Stimulated activated effector memory CD8-positive, alpha-beta T cell treated with anti-CD3 and anti-CD28 coated beads, Interleukin-12 subunit alpha, Interleukin-12 subunit beta, amount 100 ng/mL, for 72 hours (primary cell): ENCODE results near the gene S100A1.
A peak's percentile ranks its signal among the peaks of the same experiment; 100 is the strongest.
"Not testable (repeated sequence)": the region's sequence is repeated elsewhere in the genome, so short reads cannot be mapped to it uniquely, and the experiment has no call there.

Experiments used
- ATAC-seq: fragments of 150-1000 bp; cut with Tn5 transposase; 2 replicates; pipeline ENCODE4 v1.10.0; 2021
- DNase-seq, 2 donors: peaks; one replicate each; pipeline ENCODE4 v3.0.0; 2021 to 2022; ENCODE audit warnings: low spot score in 2 of 2
- H3K27ac Mint-ChIP-seq: one replicate; pipeline ENCODE4 v1.8.0; 2022; ENCODE audit warnings: mild to moderate bottlenecking, mixed read lengths
- H3K36me3 Mint-ChIP-seq: one replicate; pipeline ENCODE4 v1.8.0; 2022; ENCODE audit warnings: mild to moderate bottlenecking, mixed read lengths
- H3K4me1 Mint-ChIP-seq: one replicate; pipeline ENCODE4 v1.8.0; 2022; ENCODE audit warnings: mixed read lengths
- H3K4me3 Mint-ChIP-seq: one replicate; pipeline ENCODE4 v1.8.0; 2022; ENCODE audit warnings: mild to moderate bottlenecking, mixed read lengths
- H3K9me3 Mint-ChIP-seq: one replicate; pipeline ENCODE4 v1.8.0; 2022; ENCODE audit warnings: mixed read lengths

S100A1 gene

DNA sequence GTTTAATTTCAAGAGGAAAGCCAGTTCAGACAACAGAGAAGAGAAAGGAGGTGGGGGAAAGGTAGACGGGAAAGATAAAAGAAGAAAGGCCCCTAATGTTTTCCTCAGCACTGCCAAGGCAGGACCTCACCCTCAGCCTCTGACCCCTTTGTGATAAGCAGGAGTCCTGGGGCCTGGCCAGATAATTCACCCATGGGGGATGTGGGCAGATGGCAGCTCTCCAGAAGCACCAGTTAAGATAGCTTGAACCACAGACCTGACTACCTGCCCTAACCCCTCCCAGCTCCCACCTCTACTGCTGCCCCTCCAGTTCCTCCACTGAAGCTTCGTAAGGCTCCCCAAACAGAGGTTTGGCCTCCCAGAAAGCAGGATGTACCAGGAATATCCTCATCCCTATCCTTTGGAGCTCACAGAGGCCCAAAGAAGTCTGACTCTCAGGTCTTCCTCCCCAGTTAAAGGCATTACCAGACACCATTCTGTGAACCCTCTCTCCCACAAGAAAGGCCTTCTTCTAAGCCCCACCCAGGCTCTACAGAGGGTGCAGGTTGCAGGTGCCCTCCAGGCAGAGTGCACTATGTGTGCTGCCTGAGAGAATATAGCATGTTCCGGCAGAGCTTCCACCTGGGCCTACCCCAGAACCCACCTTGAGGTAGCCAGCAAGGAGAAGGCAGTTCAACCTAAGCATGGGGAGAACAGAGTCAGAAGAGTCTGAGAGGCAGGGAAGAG, 21.1 kb downstream of the S100A1 start:
- peak overlapping the region; percentile 87 for H3K27ac Mint-ChIP-seq
- H3K9me3 Mint-ChIP-seq = no peaks in the 10 kb centered on the region
- DNase-seq = no peak
- no peak for ATAC-seq
- peaks cover 34% of the 10 kb centered on the region for H3K4me1 Mint-ChIP-seq
- peaks cover 51% of the 10 kb centered on the region for H3K36me3 Mint-ChIP-seq
- H3K4me3 Mint-ChIP-seq = no peak overlapping the region

GRCh38 chr1:153649863-153650235, 21.6 kb downstream of the S100A1 start:
- Mint-ChIP-seq H3K36me3 (peaks cover 46% of the 10 kb centered on the region), H3K9me3 (no peaks in the 10 kb centered on the region), H3K4me3 (no peak overlapping the region), H3K4me1 (peaks cover 34% of the 10 kb centered on the region), H3K27ac (peak overlapping the region; percentile 87)
- ATAC-seq = no peak
- DNase-seq = no peak

GRCh38 chr1:153651771-153652170, 23.5 kb downstream of the S100A1 start:
- Mint-ChIP-seq H3K27ac (no peak overlapping the region), H3K4me3 (no peak overlapping the region), H3K4me1 (peaks cover 22% of the 10 kb centered on the region), H3K9me3 (no peaks in the 10 kb centered on the region), H3K36me3 (peaks cover 26% of the 10 kb centered on the region)
- ATAC-seq = no peak
- DNase-seq = no peak

GRCh38 chr1:153652805-153653500, 24.7 kb downstream of the S100A1 start:
- Mint-ChIP-seq H3K4me3 (no peak overlapping the region), H3K36me3 (peaks cover 19% of the 10 kb centered on the region), H3K9me3 (no peaks in the 10 kb centered on the region), H3K27ac (no peak overlapping the region), H3K4me1 (peaks cover 13% of the 10 kb centered on the region)
- DNase-seq = no peak
- no peak for ATAC-seq

DNA sequence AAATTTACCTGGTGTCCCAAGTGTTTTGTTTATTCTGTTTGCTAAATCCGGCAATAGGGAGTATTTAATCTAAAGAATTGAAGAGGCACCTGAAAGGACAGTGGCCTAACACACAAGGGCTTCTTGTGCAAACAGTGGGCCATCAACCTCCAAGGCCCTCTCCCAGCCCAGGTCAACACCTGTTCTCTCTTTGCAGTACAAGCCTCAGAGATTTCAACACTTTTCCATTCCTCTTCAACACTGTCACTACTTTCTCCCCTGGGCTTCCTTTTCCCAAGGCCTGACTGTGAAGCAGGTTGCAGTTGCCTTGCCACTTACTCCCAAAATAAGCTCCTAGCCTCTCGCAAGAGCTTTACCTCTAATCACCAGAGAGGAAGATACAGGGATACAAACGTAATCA, 27.1 kb downstream of the S100A1 start:
- H3K9me3 Mint-ChIP-seq = no peaks in the 10 kb centered on the region

DNA sequence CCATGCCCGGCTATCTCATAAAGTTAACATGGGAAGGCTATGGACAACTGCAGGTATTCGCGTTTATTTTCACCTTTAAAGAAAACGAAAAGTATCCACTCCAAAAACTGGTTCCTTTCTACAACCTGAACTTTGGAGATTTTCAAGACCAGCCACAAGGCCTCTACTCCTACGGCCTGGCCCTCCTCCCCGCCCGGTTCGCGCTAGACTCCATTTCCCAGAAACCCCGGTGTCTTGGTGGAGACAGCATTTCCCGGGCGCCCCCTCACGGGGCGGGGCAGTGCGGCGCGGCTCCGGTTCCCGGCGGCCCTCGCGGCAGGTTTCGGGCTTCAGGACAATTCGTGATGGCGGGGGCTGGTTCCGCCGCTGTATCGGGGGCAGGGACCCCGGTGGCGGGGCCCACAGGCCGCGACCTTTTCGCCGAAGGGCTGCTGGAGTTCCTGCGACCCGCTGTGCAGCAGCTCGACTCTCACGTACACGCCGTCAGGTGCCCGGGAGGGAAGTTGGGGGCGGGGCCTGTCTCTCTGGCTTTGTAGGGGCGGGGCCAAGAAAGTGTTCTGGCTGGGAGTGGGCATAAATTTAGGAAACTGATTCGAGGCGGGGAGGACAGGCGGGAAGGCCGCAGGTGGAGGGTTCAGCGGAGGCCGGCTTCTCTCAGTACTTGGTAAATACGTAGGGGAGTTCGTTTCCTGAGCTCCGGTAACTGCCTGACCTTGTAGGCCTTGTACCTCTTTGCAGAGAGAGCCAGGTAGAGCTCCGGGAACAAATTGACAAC, 30.4 kb downstream of the S100A1 start, which contains the start of gene SNAPIN:
SNAPIN (plus strand) TSS at position 304 of the 775 bp plus-strand sequence; CDS start at position 345, 41 bp downstream.
- Mint-ChIP-seq H3K9me3 (no peaks in the 10 kb centered on the region), H3K4me1 (peaks cover 23% of the 10 kb centered on the region), H3K4me3 (peak within 1 kb of the TSS; percentile 89), H3K36me3 (no peaks in the 10 kb centered on the region), H3K27ac (peak within 1 kb of the TSS; percentile 93)
- DNase-seq = peak; percentile 84 to 96
- peak; percentile 98 for ATAC-seq

More for the DNA sequence above, 27.1 kb downstream of the S100A1 start:
- ATAC-seq = no peak
- peaks cover 17% of the 10 kb centered on the region for H3K4me1 Mint-ChIP-seq
- no peak overlapping the region for H3K4me3 Mint-ChIP-seq
- no peak for DNase-seq
- H3K36me3 Mint-ChIP-seq = peaks cover 3% of the 10 kb centered on the region
- no peak overlapping the region for H3K27ac Mint-ChIP-seq

- ATAC-seq (no peak), DNase-seq (no peak)
- peak overlapping the region; percentile 89 for H3K4me3 Mint-ChIP-seq
- no peaks in the 10 kb centered on the region for H3K36me3 Mint-ChIP-seq
- peaks cover 23% of the 10 kb centered on the region for H3K4me1 Mint-ChIP-seq
- H3K27ac Mint-ChIP-seq = peak overlapping the region; percentile 93
- H3K9me3 Mint-ChIP-seq = no peaks in the 10 kb centered on the region
These were observed 30.9 kb downstream of the S100A1 start for GRCh38 chr1:153659175-153659534.

- Mint-ChIP-seq H3K27ac (peak overlapping the region; percentile 93), H3K4me3 (peak overlapping the region; percentile 89), H3K9me3 (no peaks in the 10 kb centered on the region), H3K4me1 (peaks cover 23% of the 10 kb centered on the region), H3K36me3 (no peaks in the 10 kb centered on the region)
- no peak for ATAC-seq
- no peak for DNase-seq
These were observed 31.4 kb downstream of the S100A1 start for GRCh38 chr1:153659656-153660055.

- H3K9me3 Mint-ChIP-seq = no peaks in the 10 kb centered on the region
- no peak overlapping the region for H3K4me3 Mint-ChIP-seq
- H3K36me3 Mint-ChIP-seq = no peaks in the 10 kb centered on the region
- H3K27ac Mint-ChIP-seq = peak overlapping the region; percentile 30
- H3K4me1 Mint-ChIP-seq = peaks cover 23% of the 10 kb centered on the region
- ATAC-seq = no peak
- DNase-seq = no peak
These were observed 33.0 kb downstream of the S100A1 start for GRCh38 chr1:153661111-153661708.

DNA sequence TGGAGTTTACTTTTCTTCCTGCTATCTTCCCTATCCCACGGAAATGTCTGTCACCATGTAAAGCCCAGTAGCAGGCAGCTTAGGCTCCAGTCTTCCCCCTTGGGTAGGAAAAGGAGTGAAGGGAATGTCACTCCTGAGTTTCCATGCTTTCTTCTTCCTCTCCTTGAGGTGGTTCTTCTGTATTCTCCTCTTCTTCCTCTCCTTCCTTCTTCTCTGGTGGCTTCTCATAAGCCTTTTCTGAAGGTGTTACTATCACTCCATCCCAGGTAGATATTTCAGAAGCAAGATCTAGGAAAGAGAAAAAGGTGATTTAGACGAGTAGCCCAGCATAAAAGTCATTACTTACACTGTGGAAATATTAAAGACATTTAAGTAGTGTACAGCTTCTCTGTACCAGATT, 34.0 kb downstream of the S100A1 start:
- Mint-ChIP-seq H3K36me3 (no peaks in the 10 kb centered on the region), H3K9me3 (no peaks in the 10 kb centered on the region), H3K4me3 (no peak overlapping the region), H3K4me1 (peaks cover 23% of the 10 kb centered on the region), H3K27ac (peak overlapping the region; percentile 33)
- ATAC-seq (no peak), DNase-seq (no peak)

GRCh38 chr1:153663211-153663610, 35.0 kb downstream of the S100A1 start:
- Mint-ChIP-seq H3K4me1 (peaks cover 19% of the 10 kb centered on the region), H3K36me3 (no peaks in the 10 kb centered on the region), H3K4me3 (no peak overlapping the region), H3K9me3 (no peaks in the 10 kb centered on the region), H3K27ac (peak overlapping the region; percentile 33)
- no peak for DNase-seq
- ATAC-seq = no peak

DNA sequence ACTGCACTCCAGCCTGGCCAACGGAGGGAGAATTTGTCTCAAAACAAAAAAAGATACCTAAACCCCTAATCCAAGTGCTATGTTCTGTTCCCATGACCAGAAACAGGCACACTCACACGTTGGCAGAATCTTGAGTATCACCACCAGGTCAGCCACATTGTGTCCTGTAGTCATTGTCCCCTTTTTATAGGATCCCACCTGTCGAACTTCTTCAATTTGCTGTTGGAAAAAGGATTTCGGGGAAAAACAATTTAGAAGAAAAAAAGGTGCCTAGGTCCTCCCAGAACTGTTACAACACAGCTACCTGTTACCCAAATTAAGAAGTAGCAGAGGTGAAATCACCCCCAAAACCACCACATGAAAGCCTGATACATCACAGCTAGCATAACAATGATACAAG, 39.2 kb downstream of the S100A1 start:
- H3K27ac Mint-ChIP-seq = peak overlapping the region; percentile 68
- no peaks in the 10 kb centered on the region for H3K36me3 Mint-ChIP-seq
- H3K4me3 Mint-ChIP-seq = no peak overlapping the region
- DNase-seq = no peak
- ATAC-seq = no peak
- no peaks in the 10 kb centered on the region for H3K9me3 Mint-ChIP-seq
- H3K4me1 Mint-ChIP-seq = peaks cover 11% of the 10 kb centered on the region

- ATAC-seq, H3K9me3 Mint-ChIP-seq, H3K36me3 Mint-ChIP-seq, DNase-seq: not testable (repeated sequence)
- Mint-ChIP-seq H3K27ac (peak overlapping the region; percentile 68), H3K4me3 (peak overlapping the region; percentile 34), H3K4me1 (peaks cover 11% of the 10 kb centered on the region)
These were observed 40.4 kb downstream of the S100A1 start for GRCh38 chr1:153668672-153669071.

DNA sequence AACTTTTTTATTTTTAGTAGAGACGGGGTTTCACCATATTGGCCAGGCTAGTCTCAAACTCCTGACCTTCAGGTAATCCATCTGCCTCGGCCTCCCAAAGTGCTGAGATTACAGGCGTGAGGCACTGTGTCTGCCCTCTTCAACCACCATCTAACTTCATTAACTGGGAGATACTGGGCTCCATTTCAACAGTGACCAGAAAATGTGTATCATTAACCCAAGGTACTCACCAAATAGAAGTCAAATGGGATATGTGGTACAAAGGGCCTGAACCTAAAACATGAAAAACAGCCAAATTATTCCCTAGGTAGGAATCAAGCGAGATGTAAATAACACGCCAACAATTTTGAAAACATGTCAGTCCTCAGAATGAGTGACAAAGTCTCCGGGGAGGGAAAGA, 41.4 kb downstream of the S100A1 start:
- Mint-ChIP-seq H3K4me3 (no peak overlapping the region), H3K36me3 (no peaks in the 10 kb centered on the region), H3K4me1 (peaks cover 11% of the 10 kb centered on the region), H3K27ac (no peak overlapping the region), H3K9me3 (no peaks in the 10 kb centered on the region)
- ATAC-seq = no peak
- DNase-seq = no peak

DNA sequence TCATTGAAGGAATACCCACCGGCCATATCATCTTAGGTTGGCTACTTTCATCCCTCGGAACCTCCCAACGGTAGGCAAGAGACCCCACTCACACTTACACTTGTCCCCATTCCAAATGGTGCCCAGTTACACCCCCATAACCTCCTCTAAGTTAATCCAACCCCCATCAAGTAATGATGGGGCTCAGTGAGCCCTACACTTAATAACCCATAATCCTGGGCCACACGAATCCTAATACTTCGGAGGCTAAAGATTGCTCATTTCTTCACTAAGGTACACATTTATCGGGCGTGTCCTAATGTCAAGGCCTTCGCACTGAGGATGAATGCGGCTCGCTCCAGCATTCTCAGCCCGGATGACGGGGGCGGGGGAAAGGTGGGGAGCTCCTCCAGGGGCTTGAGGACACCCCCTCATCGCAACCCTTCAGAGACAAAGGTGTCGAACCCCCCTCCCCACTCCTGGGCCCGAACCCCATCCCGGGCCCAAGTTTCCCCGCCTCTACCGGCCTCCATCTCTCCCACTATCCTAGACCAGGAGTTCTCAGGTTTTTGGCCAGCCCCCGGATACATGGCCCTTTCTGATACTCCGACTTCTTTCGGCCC, 42.1 kb downstream of the S100A1 start:
- Mint-ChIP-seq H3K9me3 (no peaks in the 10 kb centered on the region), H3K4me3 (no peak overlapping the region), H3K36me3 (no peaks in the 10 kb centered on the region), H3K4me1 (peaks cover 11% of the 10 kb centered on the region), H3K27ac (no peak overlapping the region)
- DNase-seq (no peak), ATAC-seq (peak; percentile 1)
